ENCODE measurements around the gene TRPV4. TPM values are rescaled to one million over a fixed set of nuclear protein-coding genes. Genes with fewer than 3 reads are reported as not detected.

The TRPV4 gene
- total RNA-seq, 3 donors from 2014 or later: 0.43 to 0.92 (median 0.48) TPM

GRCh38 chr12:109758426-109759420, 74.5 kb downstream of the TRPV4 start:
- intact Hi-C loops (cut with DNase I, micrococcal nuclease): no loop called here
- no peak for TF ChIP-seq CTCF (IDR thresholded peaks at IDR 0.05)
- Histone ChIP-seq H3K36me3 (ENCODE audit: low read depth) (no peaks in the 10 kb centered on the region), H3K4me3 (no peak overlapping the region), H3K4me1 (ENCODE audit: low read depth) (no peaks in the 10 kb centered on the region), H3K9me3 (peaks cover 11% of the 10 kb centered on the region)
- no peak for ATAC-seq
- DNase-seq: peak in 1 of 3 donors; percentile 8

GRCh38 chr12:109757671-109758265, 75.4 kb downstream of the TRPV4 start:
- no peak for DNase-seq

GRCh38 chr12:109756457-109756856, 76.7 kb downstream of the TRPV4 start:
- intact Hi-C loops (cut with DNase I, micrococcal nuclease): no loop called here
- no peaks in the 10 kb centered on the region for H3K4me1 ChIP-seq (ENCODE audit: low read depth)
- DNase-seq: no peak
- TF ChIP-seq CTCF (IDR thresholded peaks at IDR 0.05): no peak
- no peaks in the 10 kb centered on the region for H3K36me3 ChIP-seq (ENCODE audit: low read depth)
- no peak overlapping the region for H3K4me3 ChIP-seq
- peaks cover 8% of the 10 kb centered on the region for H3K9me3 ChIP-seq
- ATAC-seq: no peak

More at GRCh38 chr12:109757671-109758265, 75.4 kb downstream of the TRPV4 start:
- no peaks in the 10 kb centered on the region for H3K36me3 ChIP-seq (ENCODE audit: low read depth)
- H3K9me3 ChIP-seq: peaks cover 8% of the 10 kb centered on the region
- H3K4me1 ChIP-seq (ENCODE audit: low read depth): no peaks in the 10 kb centered on the region
- intact Hi-C loops (cut with DNase I, micrococcal nuclease): no loop called here
- H3K4me3 ChIP-seq: no peak overlapping the region
- no peak for TF ChIP-seq CTCF (IDR thresholded peaks at IDR 0.05)
- ATAC-seq: no peak

GRCh38 chr12:109753959-109754358, 79.2 kb downstream of the TRPV4 start:
- intact Hi-C loops (cut with DNase I, micrococcal nuclease): no loop called here
- Histone ChIP-seq H3K4me1 (ENCODE audit: low read depth) (no peaks in the 10 kb centered on the region), H3K36me3 (ENCODE audit: low read depth) (no peaks in the 10 kb centered on the region), H3K9me3 (peaks cover 8% of the 10 kb centered on the region), H3K4me3 (no peak overlapping the region)
- TF ChIP-seq CTCF (IDR thresholded peaks at IDR 0.05): no peak
- DNase-seq (no peak), ATAC-seq (no peak)

GRCh38 chr12:109753054-109753401, 80.2 kb downstream of the TRPV4 start:
- peaks cover 8% of the 10 kb centered on the region for H3K9me3 ChIP-seq
- intact Hi-C loops (cut with DNase I, micrococcal nuclease): no loop called here
- no peak overlapping the region for H3K4me3 ChIP-seq
- no peaks in the 10 kb centered on the region for H3K4me1 ChIP-seq (ENCODE audit: low read depth)
- no peak for TF ChIP-seq CTCF (IDR thresholded peaks at IDR 0.05)
- ATAC-seq (no peak), DNase-seq (peak in 1 of 3 donors; percentile 5)
- no peaks in the 10 kb centered on the region for H3K36me3 ChIP-seq (ENCODE audit: low read depth)

Data from mucosa of descending colon (tissue), 3 donors.